H1 (cell line): ENCODE results near the gene ARSK. TPM values are rescaled to one million over a fixed set of nuclear protein-coding genes. Genes with fewer than 3 reads are reported as not detected.

Experiments
- CTCF ChIA-PET: fragments of 300-600 bp; sonication (Branson Sonifier 250); formaldehyde crosslinking; loops from one replicate; lab custom pipeline; 2021; ENCODE audit not compliant: partially characterized antibody; lab: Charles Lee
- POLR2A ChIA-PET: fragments of 300-600 bp; sonication (Branson Sonifier 250); formaldehyde crosslinking; loops from one replicate; lab custom pipeline; 2021; ENCODE audit warnings: inconsistent platforms; ENCODE audit not compliant: partially characterized antibody; lab: Charles Lee
- DNase-seq, 2 experiments: peaks; one replicate each; pipeline versions ENCODE4 v3.0.0 to v3.0.0-alpha.2; 2010 to 2022; ENCODE audit warnings: low spot score in 2 of 2, low read depth in 1 of 2, mixed read lengths in 1 of 2
- FAIRE-seq: peaks from 2 replicates; lab custom pipeline; 2011; peaks lifted over from hg19 to GRCh38; lab: Jason Lieb, UNC
- H2AFZ ChIP-seq: 2 replicates; pipeline ENCODE4 v1.8.1; 2012; ENCODE audit warnings: low read length, inconsistent platforms
- H2AK5ac ChIP-seq: 2 replicates; pipeline ENCODE4 v1.6.1; 2013; ENCODE audit warnings: low read depth, low read length
- H2BK120ac ChIP-seq: replicated peaks from 2 replicates; pipeline ENCODE3; 2013; ENCODE audit warnings: low read depth, low read length, inconsistent platforms
- H2BK12ac ChIP-seq: 2 replicates; pipeline ENCODE4 v1.6.1; 2013; ENCODE audit warnings: low read depth, low read length
- H2BK15ac ChIP-seq: 2 replicates; pipeline ENCODE4 v1.6.1; 2013; ENCODE audit warnings: low read length
- H2BK20ac ChIP-seq: 2 replicates; pipeline ENCODE4 v1.6.1; 2013; ENCODE audit warnings: low read length
- H2BK5ac ChIP-seq: 2 replicates; pipeline ENCODE4 v1.6.1; 2013; ENCODE audit warnings: low read depth, low read length
- H3K14ac ChIP-seq: 2 replicates; pipeline ENCODE4 v1.6.1; 2013; ENCODE audit warnings: inconsistent platforms; ENCODE audit not compliant: insufficient read length
- H3K18ac ChIP-seq: 2 replicates; pipeline ENCODE4 v1.6.1; 2013; ENCODE audit warnings: low read length; ENCODE audit errors: extremely low read depth
- H3K23ac ChIP-seq: 2 replicates; pipeline ENCODE4 v1.6.1; 2013; ENCODE audit warnings: inconsistent platforms; ENCODE audit not compliant: insufficient read length
- H3K23me2 ChIP-seq: 2 replicates; pipeline ENCODE4 v1.6.1; 2013; ENCODE audit warnings: low read depth, low read length
- H3K27ac ChIP-seq: 2 replicates; pipeline ENCODE4 v1.6.1; 2011; ENCODE audit warnings: low read depth, low read length, inconsistent platforms
- H3K27me3 ChIP-seq, 4 experiments: replicated peaks in 1 of 4; 1 replicate in 1 of 4; 2 replicates in 3 of 4; pipeline versions ENCODE4 v1.6.1 to v1.8.1; 2011 to 2013; ENCODE audit warnings: low read length in 3 of 4, mild to moderate bottlenecking in 3 of 4, inconsistent platforms in 2 of 4, mixed read lengths in 2 of 4, moderate library complexity in 1 of 4; ENCODE audit not compliant: control insufficient read depth in 3 of 4, insufficient read depth in 3 of 4; ENCODE audit errors: extremely low read depth in 1 of 4
- H3K36me3 ChIP-seq, 4 experiments: 2 replicates each; pipeline versions ENCODE4 v1.6.1 to v1.8.1; 2011 to 2013; ENCODE audit warnings: mild to moderate bottlenecking in 4 of 4, low read length in 3 of 4, moderate library complexity in 2 of 4, control low read depth in 1 of 4, inconsistent platforms in 1 of 4; ENCODE audit not compliant: insufficient read depth in 4 of 4, control insufficient read depth in 2 of 4
- H3K4ac ChIP-seq: replicated peaks from 2 replicates; pipeline ENCODE3; 2013; ENCODE audit warnings: low read length, low read depth, mixed read lengths, inconsistent platforms; ENCODE audit not compliant: insufficient read length
- H3K4me1 ChIP-seq, 4 experiments: replicated peaks in 1 of 4; 1 replicate in 1 of 4; 2 replicates in 3 of 4; pipeline versions ENCODE4 v1.6.1 to v1.8.1; 2011 to 2013; ENCODE audit warnings: low read length in 3 of 4, inconsistent platforms in 2 of 4, mixed read lengths in 1 of 4; ENCODE audit not compliant: insufficient read depth in 4 of 4, control insufficient read depth in 3 of 4
- H3K4me2 ChIP-seq, 2 experiments: 2 replicates each; pipeline versions ENCODE4 v1.6.1 to v1.8.1; 2011 to 2013; ENCODE audit warnings: low read depth in 2 of 2, low read length in 2 of 2, control low read depth in 1 of 2, inconsistent platforms in 1 of 2, mild to moderate bottlenecking in 1 of 2; ENCODE audit not compliant: insufficient read depth in 1 of 2
- H3K4me3 ChIP-seq, 4 experiments: fragments of 200-600, 300-600 bp in 1 of 4; sonication (generic), shearing (Covaris generic), sonication (Bioruptor Twin) in 1 of 4; 2 replicates each; pipeline versions ENCODE4 v1.5.1 to v1.8.1; 2011 to 2016; ENCODE audit warnings: low read length in 4 of 4, low read depth in 3 of 4, control low read depth in 2 of 4, inconsistent platforms in 2 of 4, mild to moderate bottlenecking in 2 of 4, mixed read lengths in 1 of 4, moderate library complexity in 1 of 4; ENCODE audit not compliant: insufficient read depth in 2 of 4; ENCODE audit errors: extremely low read depth in 1 of 4
- H3K56ac ChIP-seq: replicated peaks from 2 replicates; pipeline ENCODE3; 2013; ENCODE audit warnings: low read depth, mild to moderate bottlenecking, mixed read lengths, low read length, inconsistent platforms; ENCODE audit not compliant: insufficient read length
- H3K79me1 ChIP-seq: 2 replicates; pipeline ENCODE4 v1.6.1; 2013; ENCODE audit warnings: low read depth, low read length, control low read depth
- H3K79me2 ChIP-seq, 2 experiments: 2 replicates each; pipeline versions ENCODE4 v1.6.1 to v1.8.1; 2012 to 2013; ENCODE audit warnings: low read length in 2 of 2, mild to moderate bottlenecking in 2 of 2, inconsistent platforms in 1 of 2; ENCODE audit not compliant: insufficient read depth in 2 of 2, control insufficient read depth in 1 of 2
- H3K9ac ChIP-seq, 4 experiments: replicated peaks in 1 of 4; 1 replicate in 1 of 4; 2 replicates in 3 of 4; pipeline versions ENCODE4 v1.6.1 to v1.8.1; 2011 to 2013; ENCODE audit warnings: low read depth in 3 of 4, low read length in 3 of 4, control low read depth in 2 of 4, mild to moderate bottlenecking in 2 of 4, moderate library complexity in 2 of 4, inconsistent platforms in 1 of 4; ENCODE audit errors: extremely low read depth in 1 of 4
- H3K9me3 ChIP-seq, 2 experiments: 2 replicates each; pipeline versions ENCODE4 v1.6.1 to v1.8.1; 2012 to 2013; ENCODE audit warnings: mild to moderate bottlenecking in 2 of 2, moderate library complexity in 2 of 2, control low read depth in 1 of 2, inconsistent platforms in 1 of 2, low read depth in 1 of 2, low read length in 1 of 2, mixed read lengths in 1 of 2; ENCODE audit not compliant: insufficient read depth in 2 of 2
- H4K20me1 ChIP-seq, 2 experiments: replicated peaks in 1 of 2; 2 replicates each; pipeline versions ENCODE3 to v1.8.1; 2011 to 2013; ENCODE audit warnings: inconsistent platforms in 2 of 2, low read length in 2 of 2, mild to moderate bottlenecking in 1 of 2; ENCODE audit not compliant: insufficient read depth in 2 of 2, control insufficient read depth in 1 of 2
- H4K5ac ChIP-seq: 2 replicates; pipeline ENCODE4 v1.6.1; 2013; ENCODE audit warnings: low read length, low read depth, mixed read lengths, inconsistent platforms; ENCODE audit not compliant: insufficient read length
- H4K8ac ChIP-seq: 2 replicates; pipeline ENCODE4 v1.8.0; 2013; ENCODE audit warnings: mild to moderate bottlenecking, moderate library complexity, low read length, inconsistent platforms; ENCODE audit not compliant: insufficient read depth; ENCODE audit errors: extremely low read depth
- H4K91ac ChIP-seq: replicated peaks from 2 replicates; pipeline ENCODE3; 2013; ENCODE audit warnings: low read length, mixed read lengths, inconsistent platforms; ENCODE audit not compliant: insufficient read length
- MAFK ChIP-seq: IDR thresholded peaks from 2 replicates; pipeline ENCODE4 v1.6.1; 2012; ENCODE audit warnings: low read depth, mild to moderate bottlenecking, improper control_type of control experiment, low read length
- WGBS, 2 experiments: shearing (Covaris generic) in 1 of 2; methylation state at CpG; one replicate each; pipeline versions ENCODE4 v1.1.6 to v1.1.7; 2013 to 2015; ENCODE audit warnings: low lambda C conversion rate in 2 of 2, mixed read lengths in 2 of 2, inconsistent platforms in 1 of 2, low coverage in 1 of 2, missing lambda C conversion rate in 1 of 2; ENCODE audit not compliant: insufficient replicate concordance in 2 of 2, insufficient coverage in 1 of 2, insufficient read length in 1 of 2; ENCODE audit errors: extremely low coverage in 1 of 2, missing lambda C conversion rate in 1 of 2; 5-methylcytosine and 5-hydroxymethylcytosine counted together
- polyA plus RNA-seq, 7 experiments: library from polyadenylated mRNA; depleted of rRNA in 3 of 7; stranded (reverse) in 5 of 7; unstranded in 2 of 7; fragments of >200 nt in 5 of 7; fragments of 200-250 nt in 2 of 7; gene quantifications; 1 replicate in 5 of 7; 2 replicates in 1 of 7; 4 replicates in 1 of 7; pipeline versions ENCODE4 v1.2.1 to v1.2.3, GENCODE V29; 2011 to 2013; ENCODE audit warnings: missing spikeins in 2 of 7, mixed read lengths in 2 of 7
- total RNA-seq: library from RNA; stranded (reverse); fragmentation: NEBNext Ultra II Directional; extraction: Animal tissue kit (Norgen Biotek cat#: 25700); gene quantifications from 2 replicates; pipeline ENCODE4 v1.2.1, GENCODE V29; 2021
- TF ChIP-seq, protein P1 (sequence below), 3 experiments: IDR thresholded peaks; 1 replicate in 2 of 3; 2 replicates in 1 of 3; pipeline versions ENCODE4 v1.5.1 to v1.6.1; 2011; ENCODE audit warnings: low read length in 3 of 3, mild to moderate bottlenecking in 3 of 3, inconsistent platforms in 2 of 3, low read depth in 1 of 3, moderate library complexity in 1 of 3; ENCODE audit not compliant: insufficient read depth in 1 of 3; ENCODE audit errors: control extremely low read depth in 1 of 3

ARSK gene
- total and polyA plus RNA-seq, 2 of the 8 experiments (the other 6 are each of a cell fraction or from before 2014, with no cell fraction given), result 8.4 to 14.1 TPM

DNA sequence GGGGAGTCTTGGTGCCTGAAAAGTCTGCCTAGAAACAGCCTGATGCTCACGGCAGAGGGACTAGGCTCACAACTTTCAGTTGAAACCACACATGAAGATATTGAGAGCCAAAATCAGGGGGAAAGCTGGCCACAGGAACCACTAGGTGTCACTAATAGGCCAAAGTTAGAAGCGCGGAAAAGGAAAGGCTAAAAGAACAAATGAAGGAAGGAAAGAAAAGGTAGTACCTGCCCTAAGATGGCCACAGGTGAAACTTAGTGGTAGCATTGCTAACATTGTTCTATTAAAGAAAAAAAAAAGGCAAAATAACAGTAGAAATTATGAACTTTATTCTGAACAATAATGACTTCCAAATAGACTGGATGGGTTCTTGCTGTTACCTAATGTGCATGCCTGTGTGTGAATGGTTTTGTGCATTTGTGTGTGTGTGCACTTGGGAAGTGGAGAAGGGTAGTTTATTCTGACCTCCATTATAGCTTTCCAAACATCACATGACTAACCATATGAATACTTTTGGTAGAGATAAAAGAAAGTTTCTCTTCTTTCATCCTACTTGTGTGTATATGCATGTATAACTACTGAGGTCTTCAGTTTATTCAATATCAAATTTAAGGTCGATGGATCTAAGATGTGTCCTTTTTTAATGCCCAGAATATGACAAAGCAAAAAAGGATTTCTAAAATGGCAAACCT, 89.6 kb downstream of the ARSK start:
- Histone ChIP-seq H4K5ac (no peak overlapping the region), H2BK15ac (no peak overlapping the region), H3K23ac (no peak overlapping the region), H3K9ac (no peak overlapping the region; a peak in 1 of 7 replicates), H3K36me3 (no peaks in the 10 kb centered on the region), H3K4ac (no peak overlapping the region), H3K18ac (no peak overlapping the region), H2BK20ac (no peak overlapping the region), H4K8ac (no peak overlapping the region), H3K27me3 (no peaks in the 10 kb centered on the region), H2BK12ac (no peak overlapping the region), H3K4me3 (no peak overlapping the region), H2AFZ (peak overlapping the region; percentile 93; the same call in 1 of the 2 replicates), H3K27ac (no peak overlapping the region), H3K14ac (no peak overlapping the region), H4K20me1 (no peaks in the 10 kb centered on the region), H4K91ac (no peak overlapping the region), H2AK5ac (no peak overlapping the region), H3K4me2 (no peak overlapping the region), H2BK120ac (no peak overlapping the region), H3K23me2 (peaks cover 7% of the 10 kb centered on the region), H3K56ac (no peak overlapping the region), H3K4me1 (peaks cover 0 to 6% (median 3%) of the 10 kb centered on the region in 4 experiments; a peak in 2 of 7 replicates), H3K79me1 (no peaks in the 10 kb centered on the region), H2BK5ac (no peak overlapping the region), H3K79me2 (no peaks in the 10 kb centered on the region), H3K9me3 (no peaks in the 10 kb centered on the region)
- DNase-seq, result peak in 1 of 2 experiments; percentile 48
- 45% methylated on average over 4 of the region's 4 CpGs; no CpG with 5 or more reads in 1 of the 2 experiments for WGBS, 2 experiments
- ChIA-PET CTCF (interaction anchor here (0.6 to 6.4 kb wide), 22 partner anchors 8 to 210 kb away, joined by 3 to 42 read pairs (median 3); no protein-coding TSS in a partner anchor), POLR2A (interaction anchor here (0.6 to 1.6 kb wide), 3 partner anchors 9 to 190 kb away, joined by 3 to 4 read pairs (median 3); no protein-coding TSS in a partner anchor)
- peak; percentile 81 for FAIRE-seq
- TF ChIP-seq, protein P1, sequence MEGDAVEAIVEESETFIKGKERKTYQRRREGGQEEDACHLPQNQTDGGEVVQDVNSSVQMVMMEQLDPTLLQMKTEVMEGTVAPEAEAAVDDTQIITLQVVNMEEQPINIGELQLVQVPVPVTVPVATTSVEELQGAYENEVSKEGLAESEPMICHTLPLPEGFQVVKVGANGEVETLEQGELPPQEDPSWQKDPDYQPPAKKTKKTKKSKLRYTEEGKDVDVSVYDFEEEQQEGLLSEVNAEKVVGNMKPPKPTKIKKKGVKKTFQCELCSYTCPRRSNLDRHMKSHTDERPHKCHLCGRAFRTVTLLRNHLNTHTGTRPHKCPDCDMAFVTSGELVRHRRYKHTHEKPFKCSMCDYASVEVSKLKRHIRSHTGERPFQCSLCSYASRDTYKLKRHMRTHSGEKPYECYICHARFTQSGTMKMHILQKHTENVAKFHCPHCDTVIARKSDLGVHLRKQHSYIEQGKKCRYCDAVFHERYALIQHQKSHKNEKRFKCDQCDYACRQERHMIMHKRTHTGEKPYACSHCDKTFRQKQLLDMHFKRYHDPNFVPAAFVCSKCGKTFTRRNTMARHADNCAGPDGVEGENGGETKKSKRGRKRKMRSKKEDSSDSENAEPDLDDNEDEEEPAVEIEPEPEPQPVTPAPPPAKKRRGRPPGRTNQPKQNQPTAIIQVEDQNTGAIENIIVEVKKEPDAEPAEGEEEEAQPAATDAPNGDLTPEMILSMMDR (IDR thresholded peaks at IDR 0.05; ENCODE audit: control extremely low read depth in 1 of 3, insufficient read depth in 1 of 3, low read depth in 1 of 3, low read length in 3 of 3), result peak in 2 of 3 experiments; percentile 73 to 80; a peak in 3 of 4 replicates
- no peak for TF ChIP-seq MAFK
